B cell (primary cell): ENCODE results near the gene HYDIN. TPM values are rescaled to one million over a fixed set of nuclear protein-coding genes. Genes with fewer than 3 reads are reported as not detected.
"Not testable (repeated sequence)": the region's sequence is repeated elsewhere in the genome, so short reads cannot be mapped to it uniquely, and the experiment has no call there.

Source experiments
- ATAC-seq: fragments of 200-7000 bp; cut with Tn5 transposase; one replicate; pipeline ENCODE4 v1.10.0; 2021; ENCODE audit warnings: low read depth, mild to moderate bottlenecking, moderate number of reproducible peaks, moderate library complexity
- CTCF ChIA-PET: fragments of 350-600 bp; sonication (Branson Sonifier 250); formaldehyde crosslinking; loops from one replicate; lab custom pipeline; 2021; ENCODE audit warnings: antibody characterized with exemption, inconsistent platforms; lab: Charles Lee
- POLR2A ChIA-PET: fragments of 350-600 bp; sonication (Branson Sonifier 250); formaldehyde crosslinking; loops from one replicate; lab custom pipeline; 2021; ENCODE audit warnings: antibody characterized with exemption; lab: Charles Lee
- DNase-seq: peaks from one replicate; pipeline ENCODE4 v3.0.0; 2013
- H2AFZ ChIP-seq: 2 replicates; pipeline ENCODE4 v1.6.1; 2012; ENCODE audit warnings: mild to moderate bottlenecking, low read depth, low read length; ENCODE audit not compliant: insufficient read depth, poor library complexity, severe bottlenecking
- H3K27ac ChIP-seq, 2 donors: 1 replicate in 1 of 2; 2 replicates in 1 of 2; pipeline ENCODE4 v1.5.1; 2012 to 2013; ENCODE audit warnings: low read length in 2 of 2, mild to moderate bottlenecking in 2 of 2, moderate library complexity in 1 of 2
- H3K27me3 ChIP-seq, 4 experiments: fragments of 200-600 bp in 1 of 4; sonication (generic) in 1 of 4; replicated peaks in 1 of 4; 1 replicate in 2 of 4; 2 replicates in 2 of 4; pipeline versions ENCODE4 v1.6.1 to v1.7.0; 2013 to 2016; ENCODE audit warnings: low read length in 3 of 4, mild to moderate bottlenecking in 2 of 4, mixed read lengths in 1 of 4, moderate library complexity in 1 of 4; ENCODE audit not compliant: insufficient read depth in 4 of 4, control insufficient read depth in 3 of 4; ENCODE audit errors: control extremely low read depth in 1 of 4
- H3K36me3 ChIP-seq, 2 experiments: replicated peaks in 1 of 2; 1 replicate in 1 of 2; 2 replicates in 1 of 2; pipeline versions ENCODE4 v1.6.1 to v1.7.1; 2013; ENCODE audit warnings: low read length in 1 of 2; ENCODE audit not compliant: insufficient read depth in 2 of 2, control insufficient read depth in 1 of 2; ENCODE audit errors: control extremely low read depth in 1 of 2, extremely low read depth in 1 of 2
- H3K4me1 ChIP-seq, 2 donors: fragments of 200-600 bp in 1 of 2; sonication (generic) in 1 of 2; 1 replicate in 1 of 2; 2 replicates in 1 of 2; pipeline versions ENCODE4 v1.5.1 to v1.6.1; 2013 to 2017; ENCODE audit warnings: low read length in 2 of 2; ENCODE audit not compliant: control insufficient read depth in 2 of 2, insufficient read depth in 2 of 2
- H3K4me2 ChIP-seq: replicated peaks from 2 replicates; pipeline ENCODE3; 2012; ENCODE audit warnings: mild to moderate bottlenecking, low read depth, low read length; ENCODE audit not compliant: poor library complexity, severe bottlenecking
- H3K4me3 ChIP-seq, 5 experiments: fragments of 200-600 bp in 1 of 5; sonication (generic) in 1 of 5; 1 replicate in 3 of 5; 2 replicates in 2 of 5; pipeline versions ENCODE4 v1.5.1 to v1.7.0; 2011 to 2016; ENCODE audit warnings: low read length in 4 of 5, mild to moderate bottlenecking in 4 of 5, low read depth in 2 of 5, control low read depth in 1 of 5, moderate library complexity in 1 of 5; ENCODE audit not compliant: insufficient read depth in 1 of 5; ENCODE audit errors: control extremely low read depth in 1 of 5, extremely low read depth in 1 of 5
- H3K79me2 ChIP-seq: fragments of 200-600 bp; sonication (generic); one replicate; pipeline ENCODE4 v1.6.0; 2016; ENCODE audit warnings: low read length; ENCODE audit not compliant: control insufficient read depth, insufficient read depth
- H3K9ac ChIP-seq: fragments of 200-600 bp; sonication (generic); 2 replicates; pipeline ENCODE4 v1.6.1; 2017; ENCODE audit warnings: mild to moderate bottlenecking, low read length, moderate library complexity
- H3K9me3 ChIP-seq, 3 donors: one replicate each; pipeline versions ENCODE4 v1.6.1 to v1.7.1; 2013; ENCODE audit warnings: low read length in 2 of 3; ENCODE audit not compliant: control insufficient read depth in 2 of 3, insufficient read depth in 1 of 3; ENCODE audit errors: control extremely low read depth in 1 of 3
- H4K20me1 ChIP-seq: 2 replicates; pipeline ENCODE4 v1.6.0; 2012; ENCODE audit warnings: mild to moderate bottlenecking, low read length; ENCODE audit not compliant: insufficient read depth, control insufficient read depth, poor library complexity, severe bottlenecking
- H3K27ac Mint-ChIP-seq: one replicate; pipeline ENCODE4 v1.8.0; 2021; ENCODE audit warnings: mixed read lengths
- H3K27me3 Mint-ChIP-seq: one replicate; pipeline ENCODE4 v1.8.0; 2021; ENCODE audit warnings: mixed read lengths
- H3K4me1 Mint-ChIP-seq: one replicate; pipeline ENCODE4 v1.8.0; 2021; ENCODE audit warnings: mixed read lengths
- H3K4me3 Mint-ChIP-seq: one replicate; pipeline ENCODE4 v1.8.0; 2021; ENCODE audit warnings: mixed read lengths
- H3K9me3 Mint-ChIP-seq: one replicate; pipeline ENCODE4 v1.8.0; 2022; ENCODE audit warnings: mixed read lengths; ENCODE audit not compliant: insufficient read depth
- CTCF ChIP-seq: fragments of 200-600 bp; IDR thresholded peaks from one replicate; pipeline ENCODE4 v1.8.0; 2022; ENCODE audit warnings: antibody characterized with exemption, mild to moderate bottlenecking
- EZH2 ChIP-seq: IDR thresholded peaks from 2 replicates; pipeline ENCODE4 v1.6.1; 2012; ENCODE audit warnings: borderline replicate concordance, low read depth, mild to moderate bottlenecking, moderate library complexity, low read length; ENCODE audit not compliant: insufficient read depth, poor library complexity, severe bottlenecking
- WGBS: methylation state at CpG from one replicate; pipeline ENCODE4 v1.1.5; 2013; ENCODE audit warnings: missing lambda C conversion rate; ENCODE audit not compliant: insufficient coverage; 5-methylcytosine and 5-hydroxymethylcytosine counted together
- intact Hi-C: fragments of 100-400 bp; cut with micrococcal nuclease; formaldehyde crosslinking; loops from one replicate; pipeline ENCODE4 v1.10.0; 2022
- polyA plus RNA-seq: library from polyadenylated mRNA; depleted of rRNA; stranded (reverse); fragments of >200 nt; gene quantifications from 2 replicates; pipeline ENCODE4 v1.2.3, GENCODE V29; 2012
- total RNA-seq, 2 donors: library from RNA; stranded (reverse); fragments of 120-200 nt in 1 of 2; gene quantifications; 1 replicate in 1 of 2; 2 replicates in 1 of 2; pipeline versions ENCODE4 v1.2.3 to v1.2.4, GENCODE V29; 2013 to 2022

Gene HYDIN
- total and polyA plus RNA-seq, 2 donors (not counting 1 experiment from before 2014, with no cell fraction given) = 0.10 TPM; not detected in 1

GRCh38 chr16:71179569-71179968 is 51.0 kb downstream of the HYDIN start:
- Histone ChIP-seq H3K9ac (no peak overlapping the region), H2AFZ (no peak overlapping the region), H3K79me2 (no peaks in the 10 kb centered on the region), H3K4me2 (no peak overlapping the region), H3K27me3 (peaks cover 0 to 3% (median 2%) of the 10 kb centered on the region in 4 experiments), H4K20me1 (no peaks in the 10 kb centered on the region), H3K27ac (no peak overlapping the region), H3K4me3 (no peak overlapping the region), H3K9me3 (no peaks in the 10 kb centered on the region), H3K4me1 (no peaks in the 10 kb centered on the region), H3K36me3 (no peaks in the 10 kb centered on the region)
- Mint-ChIP-seq H3K27me3 (peaks cover 39% of the 10 kb centered on the region), H3K27ac (no peak overlapping the region), H3K4me1 (no peaks in the 10 kb centered on the region), H3K9me3 (peaks cover 3% of the 10 kb centered on the region), H3K4me3 (no peak overlapping the region)
- TF ChIP-seq CTCF = no peak
- no peak for TF ChIP-seq EZH2
- DNase-seq (no peak), ATAC-seq (no peak)
- POLR2A ChIA-PET = no interaction called here
- CTCF ChIA-PET = no interaction called here
- WGBS = no CpG with 5 or more reads among the region's 3 CpGs
- intact Hi-C loops = no loop called here

GRCh38 chr16:71172481-71173207 is 57.9 kb downstream of the HYDIN start:
- Histone ChIP-seq H3K4me1 (no peaks in the 10 kb centered on the region), H2AFZ (no peak overlapping the region), H3K4me3 (no peak overlapping the region), H3K27ac (no peak overlapping the region), H3K79me2 (no peaks in the 10 kb centered on the region), H3K27me3 (peaks cover 0 to 3% (median 1%) of the 10 kb centered on the region in 4 experiments), H4K20me1 (no peaks in the 10 kb centered on the region), H3K36me3 (no peaks in the 10 kb centered on the region), H3K9ac (no peak overlapping the region), H3K9me3 (no peaks in the 10 kb centered on the region), H3K4me2 (no peak overlapping the region)
- no peak overlapping the region for H3K4me3 Mint-ChIP-seq
- ChIA-PET POLR2A (no interaction called here), CTCF (no interaction called here)
- no CpG with 5 or more reads among the region's 6 CpGs for WGBS
- peaks cover 19% of the 10 kb centered on the region for H3K27me3 Mint-ChIP-seq
- intact Hi-C loops = no loop called here
- no peaks in the 10 kb centered on the region for H3K4me1 Mint-ChIP-seq
- no peak overlapping the region for H3K27ac Mint-ChIP-seq
- ATAC-seq (no peak), DNase-seq (no peak)
- TF ChIP-seq EZH2 = no peak
- no peak for TF ChIP-seq CTCF
- H3K9me3 Mint-ChIP-seq = no peaks in the 10 kb centered on the region

- H3K9ac ChIP-seq, CTCF ChIA-PET, intact Hi-C loops, H3K9me3 ChIP-seq, ATAC-seq, H3K4me2 ChIP-seq, H2AFZ ChIP-seq, H3K79me2 ChIP-seq, H3K27ac ChIP-seq, H3K4me3 Mint-ChIP-seq, H3K36me3 ChIP-seq, H3K9me3 Mint-ChIP-seq, POLR2A ChIA-PET, H3K4me1 Mint-ChIP-seq, H3K4me1 ChIP-seq, H3K27ac Mint-ChIP-seq, H3K27me3 Mint-ChIP-seq, H3K27me3 ChIP-seq, H4K20me1 ChIP-seq, H3K4me3 ChIP-seq, DNase-seq: not testable (repeated sequence)
- no CpG with 5 or more reads among the region's 8 CpGs for WGBS
These were observed 69.5 kb downstream of the HYDIN start for GRCh38 chr16:71161007-71161406.
